GM19035 (cell line): ENCODE data around the gene ALKAL2.

ENCODE experiments used
- ATAC-seq: cut with Tn5 transposase; IDR thresholded peaks from one replicate; pipeline ENCODE4 v1.9.1; 2021; ENCODE audit not compliant: unreplicated experiment

The ALKAL2 gene

DNA sequence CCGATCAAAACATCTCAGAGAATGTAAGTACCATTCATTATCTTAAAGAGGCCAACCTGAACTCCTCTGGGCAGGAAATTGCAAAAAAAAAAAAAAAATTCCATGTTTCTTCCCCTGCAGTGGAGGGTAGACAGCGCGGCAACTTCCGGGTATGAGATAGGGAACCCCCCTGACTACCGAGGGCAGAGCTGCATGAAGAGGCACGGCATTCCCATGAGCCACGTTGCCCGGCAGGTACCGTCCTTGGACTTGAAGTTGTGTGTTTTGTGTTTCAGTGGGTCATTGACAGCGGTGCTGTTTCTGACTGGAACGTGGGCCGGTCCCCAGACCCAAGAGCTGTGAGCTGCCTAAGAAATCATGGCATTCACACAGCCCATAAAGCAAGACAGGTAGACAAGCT, 16.0 kb downstream of the ALKAL2 start:
- ATAC-seq = no peak

DNA sequence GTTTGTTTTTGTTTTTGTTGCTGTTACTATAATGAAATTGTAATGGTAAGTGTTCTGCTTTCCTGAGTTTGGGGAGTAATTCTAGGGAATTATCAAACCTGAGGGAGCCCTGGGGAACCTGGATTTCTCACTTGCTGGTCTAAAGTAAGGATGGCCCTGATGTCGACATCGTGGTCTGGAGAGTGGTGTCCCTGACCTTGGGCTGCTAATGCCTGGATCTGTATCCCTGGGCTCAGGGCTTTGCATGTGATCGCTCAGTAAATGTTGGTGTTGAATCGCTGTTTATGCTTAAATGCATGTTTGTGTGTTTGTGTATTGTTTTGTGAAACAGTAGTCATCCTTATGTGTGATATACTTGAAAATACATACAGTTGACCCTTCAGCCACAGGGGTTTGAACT, 17.0 kb downstream of the ALKAL2 start:
- no peak for ATAC-seq

DNA sequence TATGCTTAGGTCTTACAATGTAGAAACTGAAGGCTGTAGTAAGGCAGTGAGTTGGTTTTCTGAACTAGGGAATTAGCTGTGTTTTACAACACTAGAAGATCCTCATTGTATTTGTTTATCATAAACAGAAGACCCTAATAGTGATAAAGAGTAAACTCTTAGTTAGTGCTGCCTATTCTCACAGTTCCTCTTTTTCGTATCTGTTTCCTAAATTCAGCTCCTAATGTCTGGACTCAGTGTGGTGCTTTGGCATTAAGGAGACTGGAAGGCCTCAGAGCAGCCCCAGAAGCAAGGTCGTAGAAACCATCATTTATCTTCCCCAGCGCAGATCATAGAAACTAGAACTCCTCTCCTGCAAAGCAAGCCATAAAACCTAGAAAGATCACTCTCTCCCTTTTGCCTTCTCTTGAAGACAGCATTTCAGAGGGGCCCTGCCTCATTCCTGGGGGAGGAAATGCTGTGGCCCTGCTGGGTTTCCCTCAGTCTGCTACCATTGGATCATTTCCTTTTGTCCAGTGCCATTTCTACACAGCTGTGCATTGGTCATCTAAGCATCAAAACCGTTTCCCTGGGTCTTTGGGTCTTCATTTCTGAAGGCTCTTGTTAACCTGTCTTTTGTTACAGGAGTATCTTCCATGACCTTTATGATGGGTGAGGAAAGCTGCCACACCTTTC, 18.4 kb downstream of the ALKAL2 start:
- no peak for ATAC-seq

DNA sequence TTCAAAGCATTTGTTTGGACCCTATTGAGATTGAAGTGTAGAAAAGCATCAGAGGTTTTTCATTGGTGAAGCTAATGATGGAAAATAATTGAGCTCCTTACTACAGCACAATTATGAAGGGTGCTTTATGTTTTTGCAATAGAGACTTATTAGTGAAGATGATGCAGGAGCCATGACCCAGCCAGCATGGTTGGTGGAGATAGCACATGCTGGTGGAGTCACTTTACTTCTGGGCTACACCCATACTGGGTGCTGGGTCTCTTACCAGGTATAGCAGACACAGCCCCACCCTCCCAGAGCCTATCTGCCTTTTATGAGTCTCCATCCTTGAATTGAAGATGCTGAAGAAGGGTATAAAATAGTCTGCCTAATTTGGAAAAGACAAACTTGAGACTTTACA, 19.6 kb downstream of the ALKAL2 start:
- ATAC-seq = no peak

DNA sequence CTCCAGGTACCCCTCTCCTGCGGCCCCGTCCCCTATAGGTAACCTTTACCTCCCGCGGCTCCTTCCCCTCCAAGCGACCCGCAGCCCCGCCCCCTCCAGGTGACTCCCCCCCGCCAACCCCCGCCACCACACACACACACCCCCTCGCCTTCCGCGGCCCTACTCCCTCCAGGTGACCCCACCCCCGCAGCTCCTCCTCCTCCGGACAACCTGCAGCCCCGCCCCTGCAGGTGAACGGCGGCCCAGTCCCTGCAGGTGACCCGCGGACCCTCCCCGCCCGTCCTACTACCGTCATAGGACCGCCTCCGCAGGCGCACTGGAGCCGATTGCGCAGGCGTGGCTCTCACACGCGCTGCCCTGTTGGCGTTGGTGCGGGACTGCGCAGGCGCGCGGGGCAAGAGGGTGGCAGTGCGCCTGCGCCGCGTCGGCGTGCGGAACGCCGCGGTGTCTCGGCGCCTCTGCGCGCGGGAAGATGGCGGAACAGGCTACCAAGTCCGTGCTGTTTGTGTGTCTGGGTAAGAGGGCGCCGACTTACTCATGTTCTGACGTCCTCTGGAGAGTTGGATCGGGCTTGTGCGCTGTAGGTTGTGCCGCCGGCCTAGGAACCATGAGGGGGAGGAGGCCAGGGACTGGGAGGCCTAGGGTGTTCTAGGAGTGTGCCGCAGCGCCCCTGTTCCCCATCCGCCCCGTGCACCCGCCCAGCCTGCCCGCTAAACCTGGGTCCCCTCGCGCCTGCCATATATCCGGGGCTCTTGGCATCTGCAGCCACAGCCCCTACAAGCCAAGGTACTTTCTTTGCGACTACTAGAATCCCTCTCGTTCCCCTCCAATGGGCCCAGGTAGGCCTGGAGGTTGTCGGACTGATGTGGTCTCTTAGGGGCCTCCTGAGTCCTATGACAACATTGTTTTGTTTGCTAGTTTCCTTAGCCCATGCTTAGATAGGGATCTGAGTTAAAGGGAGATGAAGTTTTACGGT, 23.1 kb downstream of the ALKAL2 start, which contains the start of gene ACP1:
ACP1 (plus strand) TSS at position 455 of the 976 bp plus-strand sequence; CDS start at position 473, 18 bp downstream.
- peak; percentile 88 for ATAC-seq

DNA sequence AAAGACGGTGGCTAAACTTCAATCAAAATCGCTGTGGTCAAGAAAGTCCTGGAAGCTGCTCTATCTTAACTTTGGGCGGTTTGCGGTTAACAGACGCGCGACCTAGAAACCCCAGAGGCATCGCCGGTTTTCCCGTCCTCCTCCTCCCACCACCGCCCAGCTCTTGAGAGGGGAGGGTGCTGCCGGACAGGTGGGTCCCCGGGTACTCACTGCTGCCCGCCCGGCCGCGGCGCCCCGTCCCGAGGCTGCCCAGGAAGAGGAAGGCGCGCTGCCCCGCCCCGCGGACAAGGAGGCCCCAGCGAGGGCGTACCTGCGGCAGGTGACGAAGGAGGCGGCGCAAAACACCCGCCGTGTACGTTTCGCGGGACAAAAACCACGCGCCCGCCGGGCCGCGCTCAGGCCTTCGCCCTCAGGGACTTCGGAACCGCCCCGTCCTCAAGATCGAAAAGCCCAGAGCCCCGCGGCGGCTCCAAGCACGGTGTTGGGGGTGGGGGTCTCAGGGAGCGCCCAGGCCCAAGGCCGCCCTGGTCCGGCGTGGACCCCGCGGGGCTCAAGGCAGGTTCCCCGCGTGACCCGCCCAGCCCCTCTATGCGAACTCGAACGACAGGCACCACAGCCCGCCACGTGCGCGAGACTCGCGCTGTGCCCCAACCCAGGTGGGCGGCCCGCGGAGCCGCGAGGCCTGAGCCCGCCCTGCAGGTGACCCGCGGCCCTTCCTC, 24.0 kb downstream of the ALKAL2 start, which contains the start of gene SH3YL1:
SH3YL1 (minus strand) TSS at position 259 of the 719 bp plus-strand sequence; CDS start at position 211, 48 bp downstream.
- ATAC-seq = peak; percentile 35

DNA sequence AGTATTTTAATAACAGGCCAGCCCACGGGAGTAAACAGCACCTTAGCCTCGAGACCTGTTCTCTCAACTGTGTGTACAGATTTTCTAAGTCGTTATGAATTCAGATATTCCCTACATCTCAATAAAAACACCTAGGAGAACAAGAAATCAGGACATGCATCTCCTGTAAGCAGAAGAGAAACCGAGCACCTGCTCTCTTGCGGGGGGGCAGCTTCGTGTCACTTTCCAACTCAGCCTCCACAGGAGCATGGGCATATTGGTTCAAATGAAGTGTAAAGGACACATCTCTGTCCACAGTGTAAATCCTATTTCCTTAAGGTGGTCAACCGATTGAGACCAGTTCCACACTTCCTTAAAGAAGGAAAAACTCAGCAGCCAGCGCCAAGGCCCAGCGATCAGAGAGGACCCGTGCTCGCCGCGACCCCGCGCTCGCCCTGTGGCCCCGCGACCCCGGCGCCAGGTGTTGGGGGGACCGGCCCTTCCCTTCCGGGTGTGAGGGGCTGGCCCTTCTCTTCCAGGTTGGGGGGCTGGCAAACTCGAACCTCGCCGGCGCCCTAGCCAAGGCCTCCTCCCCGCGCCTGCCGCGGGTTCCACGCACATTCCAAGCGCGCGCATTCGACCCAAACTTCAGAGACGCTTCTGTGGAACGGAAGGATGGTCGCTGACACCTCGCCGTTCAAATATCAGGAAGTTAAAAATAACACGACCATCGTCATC, 24.7 kb downstream of the ALKAL2 start:
- no peak for ATAC-seq

DNA sequence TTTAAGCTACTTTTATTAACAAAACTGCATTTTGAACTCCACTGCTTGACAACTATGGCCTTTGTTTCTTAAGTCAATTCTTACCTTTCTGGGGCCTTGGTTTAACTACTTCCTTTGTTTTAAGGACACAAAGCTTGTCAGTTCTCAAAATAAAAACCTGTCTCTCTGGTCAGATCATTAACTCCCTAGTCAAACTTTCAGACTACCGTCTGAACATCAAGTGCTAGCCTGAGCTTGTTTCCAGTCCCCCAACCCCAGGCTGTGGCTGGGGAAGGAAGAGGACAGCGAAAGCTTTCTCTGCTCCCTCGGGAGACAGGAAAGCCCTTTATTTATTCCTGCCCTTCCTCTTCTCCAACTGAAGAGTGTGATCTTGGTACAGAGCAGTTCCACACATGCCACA, 25.8 kb downstream of the ALKAL2 start:
- ATAC-seq = no peak

DNA sequence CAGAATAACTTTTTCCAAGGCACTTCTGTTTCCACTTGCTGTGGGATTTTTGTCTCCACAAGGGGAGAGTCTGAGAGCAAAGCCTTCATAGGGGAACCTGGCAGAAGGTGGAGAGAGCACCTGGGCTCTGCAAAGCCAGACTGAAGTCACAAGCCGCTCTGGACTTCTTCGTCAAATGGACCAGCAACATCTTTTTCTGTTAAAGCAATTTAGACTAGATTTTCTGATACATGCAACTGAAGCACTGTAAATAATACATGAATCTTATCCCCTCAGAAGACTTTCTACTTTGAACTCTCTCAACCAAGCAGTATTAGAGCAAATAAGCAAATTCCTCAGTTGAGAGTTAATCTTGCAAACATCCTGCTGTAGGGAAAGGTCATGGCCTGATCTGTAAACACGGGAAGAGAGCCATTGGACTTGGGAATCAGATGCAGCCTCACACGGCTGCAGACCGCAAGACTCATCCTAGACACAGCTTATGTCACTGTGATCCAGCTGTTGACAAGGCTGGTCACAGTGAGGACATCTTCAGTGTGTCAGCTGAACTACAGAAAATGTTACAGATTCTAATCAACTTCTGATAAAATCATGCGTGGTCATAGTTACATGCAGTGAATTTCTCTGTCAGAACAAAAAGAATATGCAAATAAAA, 27.3 kb downstream of the ALKAL2 start:
- ATAC-seq = no peak

DNA sequence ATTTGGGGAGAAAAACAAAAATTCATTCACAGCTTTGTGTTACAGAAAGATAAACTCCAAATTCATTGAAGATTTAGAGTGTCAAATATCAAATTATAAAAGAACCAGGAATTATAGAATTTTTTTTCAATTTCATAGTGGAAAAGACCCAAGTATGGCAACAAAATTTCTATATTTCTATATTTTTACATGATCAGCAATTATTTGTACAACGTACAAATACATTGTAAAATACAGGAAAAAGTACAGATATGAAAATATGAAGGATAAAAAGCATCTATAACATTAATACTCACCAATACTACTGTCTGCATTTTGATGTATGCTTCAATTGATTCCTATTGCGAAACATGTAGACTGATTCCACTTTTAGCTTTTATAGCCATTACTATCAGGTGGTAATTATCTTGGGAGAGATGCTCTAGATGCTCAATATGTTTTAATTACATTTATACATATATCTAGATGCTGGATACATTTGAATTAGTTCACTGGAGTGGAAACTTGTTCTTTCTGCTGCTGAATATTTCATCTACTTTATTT, 28.0 kb downstream of the ALKAL2 start:
- ATAC-seq = no peak

DNA sequence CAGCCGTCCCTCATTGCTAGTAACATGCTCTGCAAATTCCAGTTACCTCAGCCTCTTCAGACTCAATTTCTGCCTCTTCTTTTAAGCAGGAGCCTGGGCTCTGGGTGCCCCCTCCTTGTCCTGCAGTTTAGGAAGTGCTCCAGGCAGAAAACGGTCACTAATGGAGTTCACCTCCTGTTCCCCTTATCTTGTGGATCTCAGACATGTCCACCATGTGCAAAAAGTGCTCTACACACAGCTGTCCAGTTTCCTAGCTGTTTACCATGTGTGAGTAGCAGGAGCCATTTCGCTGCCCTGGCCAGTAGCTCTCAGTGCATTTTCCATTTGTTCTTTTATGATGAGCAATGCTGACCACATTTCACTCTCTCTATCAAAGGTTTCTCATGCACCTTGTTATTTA, 29.0 kb downstream of the ALKAL2 start:
- no peak for ATAC-seq

DNA sequence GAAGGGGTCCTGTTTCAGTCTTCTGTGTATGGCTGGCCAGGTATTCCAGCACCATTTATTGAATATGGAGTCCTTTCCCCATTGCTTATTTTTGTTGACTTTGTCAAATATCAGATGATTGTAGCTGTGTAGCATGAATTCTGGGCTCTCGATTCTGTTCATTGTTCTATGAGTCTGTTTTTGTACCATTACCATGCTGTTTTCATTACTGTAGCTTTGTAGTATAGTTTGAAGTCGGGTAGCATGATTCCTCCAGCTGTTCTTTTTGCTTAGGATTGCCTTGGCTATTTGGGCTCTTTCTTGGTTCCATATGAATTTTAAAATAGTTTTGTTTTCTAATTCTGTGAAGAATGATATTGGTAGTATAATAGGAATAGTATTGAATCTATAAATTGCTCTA, 30.0 kb downstream of the ALKAL2 start:
- ATAC-seq = no peak

DNA sequence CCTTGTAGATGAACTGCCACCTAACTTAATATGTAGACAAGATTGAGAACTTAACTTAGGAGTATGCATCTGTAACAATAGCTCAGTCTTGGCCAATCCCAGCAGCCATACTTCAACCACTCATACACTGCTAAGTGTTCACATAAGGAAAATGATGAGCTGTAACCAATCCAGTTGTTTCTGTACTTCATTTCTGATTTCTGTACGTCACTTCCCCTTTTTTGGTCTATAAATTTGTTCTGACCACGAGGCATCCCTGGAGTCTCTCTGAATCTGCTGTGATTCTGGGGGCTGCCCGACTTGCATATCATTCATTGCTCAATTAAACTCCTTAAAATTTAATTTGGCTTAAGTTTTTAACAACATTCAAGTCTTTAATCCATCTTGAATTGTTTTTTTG, 30.5 kb downstream of the ALKAL2 start:
- ATAC-seq = no peak

DNA sequence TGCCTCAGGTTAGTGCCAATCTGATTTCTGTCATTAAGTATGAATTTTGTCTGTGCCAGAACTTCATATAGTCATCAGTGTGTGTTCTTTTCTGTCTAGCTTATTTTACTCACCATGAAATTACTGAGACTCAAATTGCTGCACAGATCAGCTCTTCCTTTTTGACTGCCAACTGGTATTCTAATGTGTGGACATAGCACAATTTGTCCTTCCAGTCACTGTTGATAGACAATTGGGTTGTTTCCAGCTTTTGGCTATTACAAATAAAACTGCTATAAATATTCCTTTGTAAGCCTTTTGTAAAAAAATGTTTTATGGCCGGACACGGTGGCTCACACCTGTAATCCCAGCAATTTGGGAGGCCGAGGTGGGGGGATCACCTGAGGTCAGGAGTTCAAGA, 31.8 kb downstream of the ALKAL2 start:
- ATAC-seq = no peak

DNA sequence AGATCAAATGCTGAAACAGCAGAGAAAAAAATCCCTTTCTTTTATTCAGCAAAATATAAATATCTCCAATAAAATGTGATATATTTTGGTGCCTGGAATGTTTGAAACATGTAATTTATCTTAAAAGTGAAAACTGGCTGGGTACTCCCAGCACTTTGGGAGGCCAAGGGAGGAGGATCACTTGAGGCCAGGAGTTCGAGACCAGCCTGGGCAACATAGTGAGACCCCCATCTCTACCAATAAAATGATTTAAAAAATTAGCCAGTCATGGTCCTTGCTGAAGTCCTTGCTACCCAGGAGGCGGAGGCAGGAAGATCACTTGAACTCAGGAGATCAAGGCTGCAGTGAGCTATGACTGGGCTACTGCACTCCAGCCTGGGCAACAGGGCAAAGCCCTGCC, 32.7 kb downstream of the ALKAL2 start:
- no peak for ATAC-seq

DNA sequence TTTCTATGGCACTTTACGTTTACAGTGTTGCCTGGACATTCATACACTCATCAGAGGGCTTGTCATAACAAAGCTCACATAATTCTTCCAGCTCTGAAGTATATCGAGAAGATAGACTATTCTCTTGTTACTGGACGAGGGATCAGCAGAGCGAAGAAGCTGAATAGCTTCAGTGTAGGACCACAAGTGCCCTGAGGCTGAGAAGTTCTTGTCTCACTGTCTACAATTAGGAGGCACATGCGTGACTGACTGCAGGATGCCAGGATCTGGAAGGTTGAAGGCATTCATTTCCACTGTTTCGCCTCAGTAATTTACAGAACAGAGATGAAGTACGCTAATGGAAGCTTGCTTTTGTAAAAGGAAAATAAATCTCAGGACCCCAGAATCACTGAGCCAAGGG, 33.6 kb downstream of the ALKAL2 start:
- no peak for ATAC-seq

DNA sequence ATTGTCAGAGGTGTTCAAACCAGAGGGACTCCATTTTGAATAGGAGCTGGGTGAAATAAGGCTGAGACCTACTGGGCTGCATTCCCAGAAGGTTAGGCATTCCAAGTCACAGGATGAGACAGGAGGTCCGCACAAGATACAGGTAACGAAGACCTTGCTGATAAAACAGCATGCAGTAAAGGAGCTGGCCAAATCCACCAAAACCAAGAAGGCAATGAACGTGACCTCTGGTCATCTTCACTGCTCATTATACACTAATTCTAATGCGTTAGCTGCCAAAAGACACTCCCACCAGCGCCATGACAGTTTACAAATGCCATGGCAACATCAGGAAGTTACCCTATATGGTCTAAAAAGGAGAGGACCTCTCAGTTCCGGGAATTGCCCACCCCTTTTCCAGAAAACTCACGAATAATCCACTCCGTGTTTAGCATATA, 34.7 kb downstream of the ALKAL2 start:
- no peak for ATAC-seq

DNA sequence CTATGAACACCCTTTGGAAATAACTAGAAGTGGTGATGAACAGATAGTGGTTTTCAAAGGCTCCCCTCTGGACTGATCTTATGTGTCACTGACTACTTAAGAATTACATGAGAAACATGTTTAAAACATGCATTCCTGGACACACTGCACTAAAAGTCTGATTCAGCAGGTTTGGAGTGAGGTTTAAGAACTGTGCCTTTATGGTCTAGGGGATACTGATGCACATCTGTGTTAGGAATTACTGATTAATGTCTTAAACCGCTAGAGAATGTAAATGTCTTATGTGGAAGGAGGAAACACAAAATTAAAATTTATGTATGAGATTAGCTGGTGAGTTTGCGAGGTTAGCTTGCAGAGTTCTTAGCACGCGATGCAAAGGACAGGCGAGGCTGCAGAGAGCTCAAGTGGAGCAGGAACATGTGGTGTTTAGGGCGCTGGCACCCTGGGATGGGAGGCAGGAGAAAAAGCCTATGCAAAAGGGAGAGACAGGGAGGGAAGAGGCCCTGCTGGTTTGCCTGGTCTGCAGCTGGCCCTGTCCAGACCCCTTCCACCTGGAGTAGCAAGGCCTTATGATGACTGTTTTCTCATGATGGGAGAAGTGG, 35.8 kb downstream of the ALKAL2 start:
- ATAC-seq = no peak

DNA sequence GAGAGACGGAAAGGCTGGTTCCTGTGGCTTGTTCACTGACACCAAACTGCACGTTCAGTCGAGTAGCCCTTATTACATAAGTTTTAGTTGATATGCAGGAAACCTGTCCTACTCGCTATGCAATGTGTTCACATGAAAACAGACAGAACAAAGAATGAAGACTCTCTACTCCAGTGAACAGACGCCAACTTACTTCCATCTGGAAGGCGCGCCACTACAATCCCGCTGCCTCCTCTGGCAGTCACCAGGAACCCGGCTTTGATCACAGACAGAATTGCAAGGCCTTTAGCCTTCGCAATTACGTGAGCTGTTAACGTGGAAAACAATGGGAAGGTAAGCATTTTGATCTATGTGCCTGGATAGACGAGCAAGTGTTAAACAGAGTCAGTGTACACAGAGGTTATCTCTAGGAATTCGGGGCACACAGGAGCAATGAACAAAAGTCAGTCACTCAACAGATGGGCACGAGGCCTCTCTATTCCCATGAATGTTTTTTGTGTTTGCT, 38.3 kb downstream of the ALKAL2 start:
- no peak for ATAC-seq
